ENCODE results near the gene ELF1.

The ELF1 gene

GRCh38 chr13:40994581-40995230 lies 24.4 kb downstream of the ELF1 start:
- no peak for TF ChIP-seq CTCF (IDR thresholded peaks at IDR 0.05; ENCODE audit: low read depth, low read length)
- no peak for DNase-seq (ENCODE audit: extremely low read depth, low read depth)

GRCh38 chr13:40993987-40994386 lies 25.1 kb downstream of the ELF1 start:
- no peak for DNase-seq (ENCODE audit: extremely low read depth, low read depth)

GRCh38 chr13:40992678-40993518 lies 26.2 kb downstream of the ELF1 start:
- no peak for DNase-seq (ENCODE audit: extremely low read depth, low read depth)
- no peak for TF ChIP-seq CTCF (IDR thresholded peaks at IDR 0.05; ENCODE audit: low read depth, low read length)

More at GRCh38 chr13:40993987-40994386, 25.1 kb downstream of the ELF1 start:
- no peak for TF ChIP-seq CTCF (IDR thresholded peaks at IDR 0.05; ENCODE audit: low read depth, low read length)

- no peak for TF ChIP-seq CTCF (IDR thresholded peaks at IDR 0.05; ENCODE audit: low read depth, low read length)
- peak; percentile 20 for DNase-seq (ENCODE audit: extremely low read depth, low read depth)
Observed at GRCh38 chr13:40987606-40988280, 31.4 kb downstream of the ELF1 start.

GRCh38 chr13:40986101-40986856 lies 32.8 kb downstream of the ELF1 start:
- no peak for DNase-seq (ENCODE audit: extremely low read depth, low read depth)
- no peak for TF ChIP-seq CTCF (IDR thresholded peaks at IDR 0.05; ENCODE audit: low read depth, low read length)

GRCh38 chr13:40985381-40986100 lies 33.6 kb downstream of the ELF1 start:
- no peak for DNase-seq (ENCODE audit: extremely low read depth, low read depth)
- no peak for TF ChIP-seq CTCF (IDR thresholded peaks at IDR 0.05; ENCODE audit: low read depth, low read length)

All from AG09319 (cell line).